ENCODE results near the gene BCL2L15.

DNA sequence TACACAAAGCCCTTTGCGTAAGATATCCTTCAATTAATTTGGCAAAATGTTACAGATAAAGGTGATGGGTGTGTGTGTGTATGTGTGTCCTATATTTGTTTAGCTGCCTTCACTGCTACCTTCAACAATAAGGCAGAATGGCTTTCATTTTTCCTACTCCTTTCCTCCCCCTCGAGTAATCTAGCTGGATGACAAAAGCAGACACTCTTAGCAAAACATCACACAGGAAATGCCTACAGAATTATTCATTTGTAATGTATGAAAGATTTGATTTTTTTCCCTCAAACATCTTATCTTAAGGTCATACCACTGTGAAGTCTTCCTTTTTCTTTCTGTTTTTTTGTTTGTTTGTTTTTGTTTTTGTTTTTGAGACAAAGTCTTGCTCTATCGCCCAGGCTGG, 26.5 kb downstream of the BCL2L15 start:
- TF ChIP-seq, protein P1, sequence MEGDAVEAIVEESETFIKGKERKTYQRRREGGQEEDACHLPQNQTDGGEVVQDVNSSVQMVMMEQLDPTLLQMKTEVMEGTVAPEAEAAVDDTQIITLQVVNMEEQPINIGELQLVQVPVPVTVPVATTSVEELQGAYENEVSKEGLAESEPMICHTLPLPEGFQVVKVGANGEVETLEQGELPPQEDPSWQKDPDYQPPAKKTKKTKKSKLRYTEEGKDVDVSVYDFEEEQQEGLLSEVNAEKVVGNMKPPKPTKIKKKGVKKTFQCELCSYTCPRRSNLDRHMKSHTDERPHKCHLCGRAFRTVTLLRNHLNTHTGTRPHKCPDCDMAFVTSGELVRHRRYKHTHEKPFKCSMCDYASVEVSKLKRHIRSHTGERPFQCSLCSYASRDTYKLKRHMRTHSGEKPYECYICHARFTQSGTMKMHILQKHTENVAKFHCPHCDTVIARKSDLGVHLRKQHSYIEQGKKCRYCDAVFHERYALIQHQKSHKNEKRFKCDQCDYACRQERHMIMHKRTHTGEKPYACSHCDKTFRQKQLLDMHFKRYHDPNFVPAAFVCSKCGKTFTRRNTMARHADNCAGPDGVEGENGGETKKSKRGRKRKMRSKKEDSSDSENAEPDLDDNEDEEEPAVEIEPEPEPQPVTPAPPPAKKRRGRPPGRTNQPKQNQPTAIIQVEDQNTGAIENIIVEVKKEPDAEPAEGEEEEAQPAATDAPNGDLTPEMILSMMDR (IDR thresholded peaks at IDR 0.05): no peak
- no peak for TF ChIP-seq ZFX (IDR thresholded peaks at IDR 0.05; ENCODE audit: borderline replicate concordance)

Data from 22Rv1 (cell line).